ENCODE data around the gene TKTL1.

DNA sequence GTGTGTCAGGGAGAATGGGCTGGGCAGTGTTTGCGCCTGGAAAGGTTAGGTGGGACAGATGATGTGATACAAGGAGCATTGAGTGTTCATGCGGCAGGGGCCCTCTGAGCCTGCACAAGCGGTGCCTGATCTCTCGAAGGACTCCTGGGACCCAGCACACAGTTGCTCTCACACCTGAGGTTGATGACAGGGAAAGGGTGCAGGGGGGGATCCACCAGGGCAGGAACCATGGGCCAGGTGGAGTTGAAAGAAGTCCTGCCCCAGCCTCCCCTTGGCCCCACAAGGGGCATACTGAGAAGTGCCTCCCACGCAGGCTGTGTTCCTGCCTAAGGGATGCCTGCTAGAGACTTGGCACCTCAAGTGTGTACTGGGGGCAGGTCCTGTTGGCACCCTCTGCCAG is 33.1 kb downstream of the TKTL1 start:
- TF ChIP-seq, protein P1, sequence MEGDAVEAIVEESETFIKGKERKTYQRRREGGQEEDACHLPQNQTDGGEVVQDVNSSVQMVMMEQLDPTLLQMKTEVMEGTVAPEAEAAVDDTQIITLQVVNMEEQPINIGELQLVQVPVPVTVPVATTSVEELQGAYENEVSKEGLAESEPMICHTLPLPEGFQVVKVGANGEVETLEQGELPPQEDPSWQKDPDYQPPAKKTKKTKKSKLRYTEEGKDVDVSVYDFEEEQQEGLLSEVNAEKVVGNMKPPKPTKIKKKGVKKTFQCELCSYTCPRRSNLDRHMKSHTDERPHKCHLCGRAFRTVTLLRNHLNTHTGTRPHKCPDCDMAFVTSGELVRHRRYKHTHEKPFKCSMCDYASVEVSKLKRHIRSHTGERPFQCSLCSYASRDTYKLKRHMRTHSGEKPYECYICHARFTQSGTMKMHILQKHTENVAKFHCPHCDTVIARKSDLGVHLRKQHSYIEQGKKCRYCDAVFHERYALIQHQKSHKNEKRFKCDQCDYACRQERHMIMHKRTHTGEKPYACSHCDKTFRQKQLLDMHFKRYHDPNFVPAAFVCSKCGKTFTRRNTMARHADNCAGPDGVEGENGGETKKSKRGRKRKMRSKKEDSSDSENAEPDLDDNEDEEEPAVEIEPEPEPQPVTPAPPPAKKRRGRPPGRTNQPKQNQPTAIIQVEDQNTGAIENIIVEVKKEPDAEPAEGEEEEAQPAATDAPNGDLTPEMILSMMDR (IDR thresholded peaks at IDR 0.05): no peak
- TF ChIP-seq POLR2A (IDR thresholded peaks at IDR 0.05): no peak

Data from right lobe of liver (tissue), 4 donors.